Measurements from ENCODE around the gene HMGXB4. TPM values are rescaled to one million over a fixed set of nuclear protein-coding genes. Genes with fewer than 3 reads are reported as not detected.

Gene HMGXB4
- total and polyA plus RNA-seq, 4 donors = 4.0 to 9.9 (median 7.5) TPM

DNA sequence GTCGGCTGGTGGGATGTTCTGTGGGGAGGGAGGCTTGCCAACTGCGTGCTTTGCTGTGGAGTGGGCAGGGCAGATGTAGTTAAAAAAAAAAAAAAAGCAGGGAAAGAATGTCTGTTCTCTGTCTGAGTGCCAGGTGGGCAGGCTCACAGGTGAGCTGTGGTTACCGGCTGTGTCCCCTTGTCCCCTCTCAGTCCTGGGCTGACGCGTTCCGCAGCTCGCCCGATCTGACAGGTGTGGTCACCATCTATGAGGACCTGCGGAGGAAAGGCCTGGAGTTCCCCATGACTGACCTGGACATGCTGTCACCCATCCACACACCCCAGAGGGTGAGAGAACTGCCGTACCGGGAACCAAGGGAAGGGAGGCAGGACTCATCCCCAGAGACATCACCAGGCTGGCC lies 66.0 kb downstream of the HMGXB4 start:
- peaks cover 26 to 72% (median 51%) of the 10 kb centered on the region in 4 donors for H3K36me3 ChIP-seq (ENCODE audit: control insufficient read depth in 4 of 4, insufficient read depth in 3 of 4, low read depth in 1 of 4, low read length in 3 of 4)
- no peak overlapping the region for H3K4me3 ChIP-seq (ENCODE audit: low read depth in 1 of 3, low read length in 3 of 3)
- no peak overlapping the region for H3K9ac ChIP-seq (ENCODE audit: low read depth in 1 of 2, low read length in 2 of 2)
- H3K27me3 ChIP-seq (ENCODE audit: control insufficient read depth in 4 of 4, insufficient read depth in 4 of 4, low read length in 3 of 4) = no peaks in the 10 kb centered on the region
- no peak for DNase-seq (ENCODE audit: low spot score)
- peaks cover 4 to 16% (median 6%) of the 10 kb centered on the region in 4 donors for H3K4me1 ChIP-seq (ENCODE audit: control insufficient read depth in 4 of 4, insufficient read depth in 4 of 4, low read length in 3 of 4)
- H3K27ac ChIP-seq (ENCODE audit: low read depth in 1 of 2, low read length in 2 of 2) = no peak overlapping the region
- TF ChIP-seq FOXA1 (IDR thresholded peaks at IDR 0.05) (no peak), JUND (IDR thresholded peaks at IDR 0.05) (no peak), TAF1 (conservative IDR thresholded peaks at IDR 0.05) (no peak), EGR1 (IDR thresholded peaks at IDR 0.05; ENCODE audit: low read depth in 2 of 2) (no peak), FOXA2 (IDR thresholded peaks at IDR 0.05) (no peak), RXRA (IDR thresholded peaks at IDR 0.05) (no peak), YY1 (IDR thresholded peaks at IDR 0.05) (no peak), NR2F2 (IDR thresholded peaks at IDR 0.05) (no peak), HNF4A (conservative IDR thresholded peaks at IDR 0.05) (no peak), SP1 (IDR thresholded peaks at IDR 0.05) (no peak), GABPA (IDR thresholded peaks at IDR 0.05 in 1 of 2, conservative IDR thresholded peaks at IDR 0.05 in 1 of 2) (no peak), HNF4G (IDR thresholded peaks at IDR 0.05) (no peak), RAD21 (IDR thresholded peaks at IDR 0.05) (no peak)
- TF ChIP-seq, protein P1, sequence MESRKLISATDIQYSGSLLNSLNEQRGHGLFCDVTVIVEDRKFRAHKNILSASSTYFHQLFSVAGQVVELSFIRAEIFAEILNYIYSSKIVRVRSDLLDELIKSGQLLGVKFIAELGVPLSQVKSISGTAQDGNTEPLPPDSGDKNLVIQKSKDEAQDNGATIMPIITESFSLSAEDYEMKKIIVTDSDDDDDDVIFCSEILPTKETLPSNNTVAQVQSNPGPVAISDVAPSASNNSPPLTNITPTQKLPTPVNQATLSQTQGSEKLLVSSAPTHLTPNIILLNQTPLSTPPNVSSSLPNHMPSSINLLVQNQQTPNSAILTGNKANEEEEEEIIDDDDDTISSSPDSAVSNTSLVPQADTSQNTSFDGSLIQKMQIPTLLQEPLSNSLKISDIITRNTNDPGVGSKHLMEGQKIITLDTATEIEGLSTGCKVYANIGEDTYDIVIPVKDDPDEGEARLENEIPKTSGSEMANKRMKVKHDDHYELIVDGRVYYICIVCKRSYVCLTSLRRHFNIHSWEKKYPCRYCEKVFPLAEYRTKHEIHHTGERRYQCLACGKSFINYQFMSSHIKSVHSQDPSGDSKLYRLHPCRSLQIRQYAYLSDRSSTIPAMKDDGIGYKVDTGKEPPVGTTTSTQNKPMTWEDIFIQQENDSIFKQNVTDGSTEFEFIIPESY (IDR thresholded peaks at IDR 0.05) = no peak
- TF ChIP-seq, protein P2, sequence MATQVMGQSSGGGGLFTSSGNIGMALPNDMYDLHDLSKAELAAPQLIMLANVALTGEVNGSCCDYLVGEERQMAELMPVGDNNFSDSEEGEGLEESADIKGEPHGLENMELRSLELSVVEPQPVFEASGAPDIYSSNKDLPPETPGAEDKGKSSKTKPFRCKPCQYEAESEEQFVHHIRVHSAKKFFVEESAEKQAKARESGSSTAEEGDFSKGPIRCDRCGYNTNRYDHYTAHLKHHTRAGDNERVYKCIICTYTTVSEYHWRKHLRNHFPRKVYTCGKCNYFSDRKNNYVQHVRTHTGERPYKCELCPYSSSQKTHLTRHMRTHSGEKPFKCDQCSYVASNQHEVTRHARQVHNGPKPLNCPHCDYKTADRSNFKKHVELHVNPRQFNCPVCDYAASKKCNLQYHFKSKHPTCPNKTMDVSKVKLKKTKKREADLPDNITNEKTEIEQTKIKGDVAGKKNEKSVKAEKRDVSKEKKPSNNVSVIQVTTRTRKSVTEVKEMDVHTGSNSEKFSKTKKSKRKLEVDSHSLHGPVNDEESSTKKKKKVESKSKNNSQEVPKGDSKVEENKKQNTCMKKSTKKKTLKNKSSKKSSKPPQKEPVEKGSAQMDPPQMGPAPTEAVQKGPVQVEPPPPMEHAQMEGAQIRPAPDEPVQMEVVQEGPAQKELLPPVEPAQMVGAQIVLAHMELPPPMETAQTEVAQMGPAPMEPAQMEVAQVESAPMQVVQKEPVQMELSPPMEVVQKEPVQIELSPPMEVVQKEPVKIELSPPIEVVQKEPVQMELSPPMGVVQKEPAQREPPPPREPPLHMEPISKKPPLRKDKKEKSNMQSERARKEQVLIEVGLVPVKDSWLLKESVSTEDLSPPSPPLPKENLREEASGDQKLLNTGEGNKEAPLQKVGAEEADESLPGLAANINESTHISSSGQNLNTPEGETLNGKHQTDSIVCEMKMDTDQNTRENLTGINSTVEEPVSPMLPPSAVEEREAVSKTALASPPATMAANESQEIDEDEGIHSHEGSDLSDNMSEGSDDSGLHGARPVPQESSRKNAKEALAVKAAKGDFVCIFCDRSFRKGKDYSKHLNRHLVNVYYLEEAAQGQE (IDR thresholded peaks at IDR 0.05) = no peak
- TF ChIP-seq, protein P3, sequence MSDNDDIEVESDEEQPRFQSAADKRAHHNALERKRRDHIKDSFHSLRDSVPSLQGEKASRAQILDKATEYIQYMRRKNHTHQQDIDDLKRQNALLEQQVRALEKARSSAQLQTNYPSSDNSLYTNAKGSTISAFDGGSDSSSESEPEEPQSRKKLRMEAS (IDR thresholded peaks at IDR 0.05) = no peak
- TF ChIP-seq, protein P4, sequence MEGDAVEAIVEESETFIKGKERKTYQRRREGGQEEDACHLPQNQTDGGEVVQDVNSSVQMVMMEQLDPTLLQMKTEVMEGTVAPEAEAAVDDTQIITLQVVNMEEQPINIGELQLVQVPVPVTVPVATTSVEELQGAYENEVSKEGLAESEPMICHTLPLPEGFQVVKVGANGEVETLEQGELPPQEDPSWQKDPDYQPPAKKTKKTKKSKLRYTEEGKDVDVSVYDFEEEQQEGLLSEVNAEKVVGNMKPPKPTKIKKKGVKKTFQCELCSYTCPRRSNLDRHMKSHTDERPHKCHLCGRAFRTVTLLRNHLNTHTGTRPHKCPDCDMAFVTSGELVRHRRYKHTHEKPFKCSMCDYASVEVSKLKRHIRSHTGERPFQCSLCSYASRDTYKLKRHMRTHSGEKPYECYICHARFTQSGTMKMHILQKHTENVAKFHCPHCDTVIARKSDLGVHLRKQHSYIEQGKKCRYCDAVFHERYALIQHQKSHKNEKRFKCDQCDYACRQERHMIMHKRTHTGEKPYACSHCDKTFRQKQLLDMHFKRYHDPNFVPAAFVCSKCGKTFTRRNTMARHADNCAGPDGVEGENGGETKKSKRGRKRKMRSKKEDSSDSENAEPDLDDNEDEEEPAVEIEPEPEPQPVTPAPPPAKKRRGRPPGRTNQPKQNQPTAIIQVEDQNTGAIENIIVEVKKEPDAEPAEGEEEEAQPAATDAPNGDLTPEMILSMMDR (IDR thresholded peaks at IDR 0.05; ENCODE audit: low read depth, low read length, missing input control) = no peak
- H3K9me3 ChIP-seq (ENCODE audit: control insufficient read depth in 4 of 4, low read length in 3 of 4) = no peaks in the 10 kb centered on the region
- whole genome bisulfite sequencing = 96% methylated on average over 11 of the region's 11 CpGs

DNA sequence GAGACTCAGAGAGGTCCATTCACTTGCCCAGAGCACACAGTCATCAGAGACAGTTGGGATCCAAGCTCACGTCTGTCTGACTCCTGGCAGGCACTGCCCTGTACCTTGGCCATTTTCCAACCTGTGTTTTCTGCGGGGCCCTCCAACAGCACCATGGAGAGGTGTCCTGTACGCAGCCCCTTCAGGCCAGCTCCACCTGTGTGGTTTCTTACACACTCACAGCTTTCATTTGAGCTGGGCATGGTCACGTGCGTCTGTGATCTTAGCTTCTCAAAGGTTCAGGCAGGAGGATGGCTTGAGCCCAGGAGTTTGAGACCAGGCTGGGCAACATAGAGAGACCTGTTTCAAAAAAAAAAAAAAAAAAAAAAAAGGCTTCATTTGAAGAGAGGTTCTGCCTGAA lies 66.8 kb downstream of the HMGXB4 start:
- Histone ChIP-seq H3K27ac (ENCODE audit: low read depth in 1 of 2, low read length in 2 of 2) (no peak overlapping the region), H3K27me3 (ENCODE audit: control insufficient read depth in 4 of 4, insufficient read depth in 4 of 4, low read length in 3 of 4) (no peaks in the 10 kb centered on the region), H3K9me3 (ENCODE audit: control insufficient read depth in 4 of 4, low read length in 3 of 4) (no peaks in the 10 kb centered on the region), H3K36me3 (ENCODE audit: control insufficient read depth in 4 of 4, insufficient read depth in 3 of 4, low read depth in 1 of 4, low read length in 3 of 4) (peaks cover 19 to 64% (median 45%) of the 10 kb centered on the region in 4 donors), H3K4me1 (ENCODE audit: control insufficient read depth in 4 of 4, insufficient read depth in 4 of 4, low read length in 3 of 4) (peaks cover 6 to 23% (median 10%) of the 10 kb centered on the region in 4 donors), H3K4me3 (ENCODE audit: low read depth in 1 of 3, low read length in 3 of 3) (no peak overlapping the region), H3K9ac (ENCODE audit: low read depth in 1 of 2, low read length in 2 of 2) (no peak overlapping the region)
- 77% methylated on average over 5 of the region's 5 CpGs for WGBS
- TF ChIP-seq, protein P5, sequence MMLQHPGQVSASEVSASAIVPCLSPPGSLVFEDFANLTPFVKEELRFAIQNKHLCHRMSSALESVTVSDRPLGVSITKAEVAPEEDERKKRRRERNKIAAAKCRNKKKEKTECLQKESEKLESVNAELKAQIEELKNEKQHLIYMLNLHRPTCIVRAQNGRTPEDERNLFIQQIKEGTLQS (IDR thresholded peaks at IDR 0.05) = no peak
- TF ChIP-seq JUND (IDR thresholded peaks at IDR 0.05) = no peak
- TF ChIP-seq, protein P2 (IDR thresholded peaks at IDR 0.05) = no peak
- DNase-seq (ENCODE audit: low spot score) = no peak

All from liver (tissue), 9 donors.